ENCODE measurements around the gene MRPL23.

The MRPL23 gene

DNA sequence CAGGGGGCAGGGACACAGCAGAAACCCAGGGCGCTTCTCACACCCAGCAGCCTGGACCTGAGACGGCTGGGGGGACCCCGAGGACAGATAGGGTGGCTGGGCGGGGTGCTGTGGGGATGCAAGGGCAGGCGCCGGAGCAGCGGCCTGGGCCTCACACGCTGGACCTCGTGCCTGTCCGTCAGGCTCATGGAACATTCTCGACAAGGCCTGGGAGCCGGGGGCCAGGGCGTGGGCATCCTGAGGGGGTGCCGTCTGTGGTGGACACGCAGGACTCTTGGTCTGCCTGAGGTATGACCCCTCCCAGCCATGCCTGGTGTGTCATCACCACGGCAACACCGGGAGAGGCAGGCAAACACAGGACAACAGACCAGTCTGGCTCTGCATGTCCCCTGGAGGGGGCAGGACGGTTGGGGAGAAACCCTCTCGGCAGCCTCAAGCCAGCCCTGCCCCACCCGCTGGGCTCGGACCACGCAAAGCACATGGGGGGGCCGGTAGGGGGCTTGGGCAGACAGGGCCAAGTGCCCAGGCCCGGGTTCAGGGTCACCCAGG is 21.4 kb downstream of the MRPL23 start:
- H3K36me3 ChIP-seq (ENCODE audit: insufficient read depth, low read length): no peaks in the 10 kb centered on the region
- H3K4me1 ChIP-seq (ENCODE audit: control insufficient read depth, insufficient read depth, low read length): no peaks in the 10 kb centered on the region
- no peaks in the 10 kb centered on the region for H3K27me3 ChIP-seq (ENCODE audit: control insufficient read depth, insufficient read depth, low read length)
- H3K9ac ChIP-seq (ENCODE audit: low read depth, low read length): no peak overlapping the region
- no peak overlapping the region for H3K4me2 ChIP-seq (ENCODE audit: low read length)
- H3K4me3 ChIP-seq (ENCODE audit: low read length): no peak overlapping the region
- H3K9me3 ChIP-seq (replicated peaks; ENCODE audit: low read length): no peaks in the 10 kb centered on the region

DNA sequence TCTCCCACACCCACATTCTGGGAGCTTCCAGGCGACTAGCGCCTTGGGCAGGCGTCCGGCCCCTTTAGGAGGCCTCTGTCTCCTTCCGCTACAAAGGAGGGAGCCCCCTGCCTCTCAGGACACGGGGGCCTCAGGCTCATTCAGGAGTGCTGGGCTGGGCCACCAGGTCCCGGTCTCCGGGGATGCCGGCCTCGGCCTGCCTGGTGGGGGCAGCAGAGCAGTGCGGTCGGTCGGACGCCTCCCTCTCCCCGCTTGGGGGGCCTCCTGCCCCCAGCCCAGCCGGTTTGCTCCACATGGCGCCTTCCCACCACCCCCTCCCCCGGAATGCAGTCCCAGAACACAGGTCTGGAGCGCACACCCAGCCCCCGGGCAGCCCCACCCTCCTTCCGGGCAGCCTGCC is 21.9 kb downstream of the MRPL23 start:
- no peak overlapping the region for H3K9ac ChIP-seq (ENCODE audit: low read depth, low read length)
- H3K36me3 ChIP-seq (ENCODE audit: insufficient read depth, low read length): no peaks in the 10 kb centered on the region
- no peaks in the 10 kb centered on the region for H3K9me3 ChIP-seq (replicated peaks; ENCODE audit: low read length)
- H3K4me3 ChIP-seq (ENCODE audit: low read length): no peak overlapping the region
- H3K4me2 ChIP-seq (ENCODE audit: low read length): no peak overlapping the region
- H3K4me1 ChIP-seq (ENCODE audit: control insufficient read depth, insufficient read depth, low read length): no peaks in the 10 kb centered on the region
- H3K27me3 ChIP-seq (ENCODE audit: control insufficient read depth, insufficient read depth, low read length): no peaks in the 10 kb centered on the region

DNA sequence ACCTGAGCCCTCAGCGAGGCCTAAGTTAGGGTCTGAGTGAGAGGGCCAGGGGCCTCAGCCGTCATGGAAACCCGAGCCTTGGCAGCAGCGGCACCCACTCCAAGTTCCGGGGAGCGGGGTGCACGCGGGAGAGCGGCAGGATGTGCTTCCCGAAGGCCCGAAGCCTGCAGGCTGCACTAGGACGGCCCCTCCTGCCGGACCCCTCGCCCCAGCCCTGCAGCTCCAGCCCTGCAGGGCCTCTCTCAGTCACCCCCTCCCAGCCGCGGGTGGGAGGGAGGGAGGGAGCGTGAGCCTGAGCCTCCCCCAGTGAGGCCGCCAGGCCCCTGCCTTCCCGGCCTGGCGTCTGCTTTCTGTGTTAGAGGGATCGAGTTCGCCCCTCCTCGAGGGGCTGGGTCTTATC is 22.6 kb downstream of the MRPL23 start:
- H3K9me3 ChIP-seq (replicated peaks; ENCODE audit: low read length): no peaks in the 10 kb centered on the region
- no peaks in the 10 kb centered on the region for H3K27me3 ChIP-seq (ENCODE audit: control insufficient read depth, insufficient read depth, low read length)
- no peak overlapping the region for H3K9ac ChIP-seq (ENCODE audit: low read depth, low read length)
- H3K4me1 ChIP-seq (ENCODE audit: control insufficient read depth, insufficient read depth, low read length): no peaks in the 10 kb centered on the region
- H3K4me2 ChIP-seq (ENCODE audit: low read length): no peak overlapping the region
- H3K4me3 ChIP-seq (ENCODE audit: low read length): no peak overlapping the region
- no peaks in the 10 kb centered on the region for H3K36me3 ChIP-seq (ENCODE audit: insufficient read depth, low read length)

DNA sequence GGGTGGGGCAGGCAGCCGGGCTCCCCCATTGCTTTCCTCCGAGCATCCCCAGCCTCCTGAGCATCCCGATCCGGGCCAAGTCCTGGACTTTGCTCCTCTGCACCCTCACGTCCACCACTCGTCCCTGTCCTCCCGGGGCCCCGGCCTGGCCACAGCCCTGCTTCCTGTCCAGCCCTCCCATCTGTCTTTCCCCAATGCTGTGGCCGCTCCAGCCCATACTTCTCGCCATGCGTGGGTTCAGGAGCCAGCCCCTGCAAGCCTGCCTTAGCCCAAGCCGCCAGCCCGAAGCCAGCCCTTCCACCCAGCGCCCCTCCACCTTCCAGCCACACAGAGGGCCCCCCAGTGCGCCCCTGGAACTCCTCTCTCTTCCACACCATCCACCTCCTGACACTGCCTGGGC is 23.8 kb downstream of the MRPL23 start:
- Histone ChIP-seq H3K9ac (ENCODE audit: low read depth, low read length) (no peak overlapping the region), H3K9me3 (replicated peaks; ENCODE audit: low read length) (no peaks in the 10 kb centered on the region), H3K27me3 (ENCODE audit: control insufficient read depth, insufficient read depth, low read length) (no peaks in the 10 kb centered on the region), H3K4me1 (ENCODE audit: control insufficient read depth, insufficient read depth, low read length) (no peaks in the 10 kb centered on the region), H3K4me2 (ENCODE audit: low read length) (no peak overlapping the region), H3K36me3 (ENCODE audit: insufficient read depth, low read length) (no peaks in the 10 kb centered on the region), H3K4me3 (ENCODE audit: low read length) (no peak overlapping the region)

DNA sequence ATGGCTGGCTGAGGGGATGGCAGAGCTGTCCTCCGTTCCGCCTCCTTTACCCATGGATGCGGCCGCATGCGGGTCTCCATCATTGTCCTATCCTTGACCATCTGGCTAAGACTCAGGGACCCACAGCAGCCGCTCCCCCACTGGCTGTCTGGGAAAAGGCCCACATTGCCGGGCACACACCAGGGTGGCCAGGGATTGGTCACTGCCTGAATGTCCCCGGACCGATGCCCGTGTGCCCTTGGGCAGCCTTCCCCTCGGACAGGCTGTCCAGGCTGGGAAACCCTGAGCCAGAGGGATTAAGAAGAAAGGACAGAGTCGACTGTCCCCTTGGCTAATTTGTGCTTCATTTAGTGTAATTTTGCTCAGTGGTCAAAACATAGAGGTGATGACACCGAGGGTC is 28.1 kb downstream of the MRPL23 start:
- Histone ChIP-seq H3K4me3 (ENCODE audit: low read length) (no peak overlapping the region), H3K27me3 (ENCODE audit: control insufficient read depth, insufficient read depth, low read length) (no peaks in the 10 kb centered on the region), H3K36me3 (ENCODE audit: insufficient read depth, low read length) (no peaks in the 10 kb centered on the region), H3K4me1 (ENCODE audit: control insufficient read depth, insufficient read depth, low read length) (no peaks in the 10 kb centered on the region), H3K9me3 (replicated peaks; ENCODE audit: low read length) (no peaks in the 10 kb centered on the region), H3K9ac (ENCODE audit: low read depth, low read length) (no peak overlapping the region), H3K4me2 (ENCODE audit: low read length) (no peak overlapping the region)

DNA sequence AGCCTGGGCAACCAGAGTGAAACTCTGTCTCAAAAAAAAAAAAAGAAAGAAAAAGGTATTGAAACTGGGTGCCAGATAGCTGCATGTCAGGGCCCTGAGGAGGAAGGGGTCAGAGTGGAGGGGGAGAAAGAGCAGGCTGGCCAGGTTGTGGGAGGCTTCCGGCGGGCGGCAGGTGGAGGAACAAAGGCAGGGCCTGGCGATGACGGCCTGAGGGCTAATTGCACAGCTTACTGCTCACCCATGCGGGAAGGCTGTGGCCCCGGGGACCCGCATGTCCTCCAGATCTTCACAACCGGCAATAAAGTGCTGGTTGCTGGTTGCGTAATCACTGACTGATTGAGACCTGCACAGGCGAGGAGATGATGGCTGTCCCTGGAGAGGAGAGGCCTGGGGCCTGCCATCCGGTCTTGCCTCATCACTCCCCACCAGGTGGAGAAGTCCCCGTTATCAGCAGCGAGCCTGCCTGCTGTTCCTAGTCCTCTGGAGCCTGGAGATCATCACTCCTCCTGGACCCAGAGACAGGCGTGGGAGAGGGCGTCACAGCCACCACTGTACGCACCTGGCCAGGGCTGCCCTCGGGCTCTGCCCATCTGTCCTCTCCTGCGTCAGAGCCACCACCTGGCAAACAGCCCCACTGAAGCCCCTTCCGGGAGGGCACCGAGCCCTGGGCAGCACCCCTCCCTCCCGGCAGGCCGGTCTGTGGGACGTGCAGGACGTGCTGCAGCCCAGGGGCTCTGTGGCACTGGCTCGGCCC is 31.8 kb downstream of the MRPL23 start:
- Histone ChIP-seq H3K9ac (ENCODE audit: low read depth, low read length) (no peak overlapping the region), H3K9me3 (replicated peaks; ENCODE audit: low read length) (no peaks in the 10 kb centered on the region), H3K4me2 (ENCODE audit: low read length) (no peak overlapping the region), H3K27me3 (ENCODE audit: control insufficient read depth, insufficient read depth, low read length) (no peaks in the 10 kb centered on the region), H3K4me1 (ENCODE audit: control insufficient read depth, insufficient read depth, low read length) (no peaks in the 10 kb centered on the region), H3K4me3 (ENCODE audit: low read length) (no peak overlapping the region), H3K36me3 (ENCODE audit: insufficient read depth, low read length) (no peaks in the 10 kb centered on the region)

DNA sequence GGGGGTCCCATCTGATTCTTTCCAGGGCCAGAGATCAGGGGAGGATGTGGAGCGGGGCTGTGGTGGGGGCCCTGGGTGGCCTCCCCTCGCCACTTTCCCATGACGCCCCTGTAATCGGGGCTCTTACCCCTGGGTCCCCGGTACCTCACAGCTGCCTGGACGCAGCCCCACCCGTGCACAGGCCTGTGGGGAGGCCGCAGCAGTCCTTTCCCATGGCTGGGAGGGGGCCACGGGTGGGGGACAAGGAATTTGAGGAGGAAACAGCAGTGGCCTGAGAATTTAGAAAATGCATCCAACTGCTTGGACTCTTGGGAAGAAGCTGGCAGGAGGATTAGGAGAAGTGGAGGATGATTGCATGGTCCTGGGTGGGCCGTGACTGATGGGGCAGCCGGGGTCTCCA is 32.5 kb downstream of the MRPL23 start:
- no peaks in the 10 kb centered on the region for H3K9me3 ChIP-seq (replicated peaks; ENCODE audit: low read length)
- no peak overlapping the region for H3K4me2 ChIP-seq (ENCODE audit: low read length)
- H3K4me1 ChIP-seq (ENCODE audit: control insufficient read depth, insufficient read depth, low read length): no peaks in the 10 kb centered on the region

DNA sequence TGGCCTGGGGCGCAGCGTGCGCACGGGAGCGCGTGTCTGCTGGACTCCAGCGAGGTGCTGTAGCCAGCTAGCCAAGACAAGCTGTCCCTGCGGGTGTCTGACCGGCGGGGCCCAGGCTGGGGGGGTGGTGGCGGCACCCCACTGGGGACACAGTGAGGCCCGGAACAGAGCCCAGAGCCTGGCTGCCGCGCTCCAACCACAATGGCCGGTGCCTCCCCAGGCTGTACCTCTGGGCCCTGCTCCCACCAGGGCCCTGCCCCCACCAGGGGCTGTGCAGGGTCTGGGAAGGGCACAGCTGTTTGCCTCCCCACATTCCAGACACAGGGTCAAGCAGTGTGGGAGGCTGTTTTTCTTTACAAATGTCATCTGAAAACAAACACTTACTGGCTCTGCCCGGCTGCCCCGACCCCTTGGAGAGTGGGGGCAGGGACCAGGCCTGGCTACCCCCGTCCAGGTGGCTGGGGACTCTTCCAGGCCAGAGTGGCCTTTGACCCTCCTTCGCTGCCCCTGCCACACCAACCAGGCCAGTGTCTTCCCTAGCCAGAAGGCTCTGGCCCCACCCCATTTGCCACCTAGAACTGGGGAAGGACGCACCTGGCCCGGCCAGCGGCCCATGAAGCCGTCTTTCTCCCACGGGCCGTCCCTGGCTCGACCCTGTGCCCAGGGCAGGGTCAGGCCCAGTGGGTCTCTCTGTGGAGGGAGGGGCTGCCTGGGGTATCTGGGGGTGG is 35.9 kb downstream of the MRPL23 start:
- H3K4me1 ChIP-seq (ENCODE audit: control insufficient read depth, insufficient read depth, low read length): no peaks in the 10 kb centered on the region

More for the DNA sequence above, 32.5 kb downstream of the MRPL23 start:
- Histone ChIP-seq H3K9ac (ENCODE audit: low read depth, low read length) (no peak overlapping the region), H3K4me3 (ENCODE audit: low read length) (no peak overlapping the region), H3K27me3 (ENCODE audit: control insufficient read depth, insufficient read depth, low read length) (no peaks in the 10 kb centered on the region), H3K36me3 (ENCODE audit: insufficient read depth, low read length) (no peaks in the 10 kb centered on the region)

DNA sequence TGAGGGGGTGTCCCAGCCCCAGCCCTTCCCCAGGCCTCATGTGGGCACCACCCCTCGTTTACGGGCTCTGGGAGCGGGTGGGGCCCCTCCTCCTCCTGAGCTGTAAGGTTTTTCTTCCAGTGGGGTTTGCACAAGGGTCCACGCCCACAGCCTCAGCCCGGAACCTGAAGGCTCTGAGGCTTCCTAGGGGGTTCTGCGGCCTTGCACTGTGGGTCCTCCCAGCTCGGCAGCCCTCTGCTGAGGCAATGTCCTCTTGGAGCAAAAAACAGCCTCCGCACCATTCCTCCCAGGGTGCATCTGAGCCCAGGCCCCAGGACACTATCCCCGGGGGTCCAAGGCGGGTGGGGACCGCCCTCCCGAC is 36.4 kb downstream of the MRPL23 start:
- no peaks in the 10 kb centered on the region for H3K27me3 ChIP-seq (ENCODE audit: control insufficient read depth, insufficient read depth, low read length)
- no peaks in the 10 kb centered on the region for H3K9me3 ChIP-seq (replicated peaks; ENCODE audit: low read length)
- no peak overlapping the region for H3K4me3 ChIP-seq (ENCODE audit: low read length)
- H3K4me1 ChIP-seq (ENCODE audit: control insufficient read depth, insufficient read depth, low read length): no peaks in the 10 kb centered on the region
- H3K9ac ChIP-seq (ENCODE audit: low read depth, low read length): no peak overlapping the region
- no peaks in the 10 kb centered on the region for H3K36me3 ChIP-seq (ENCODE audit: insufficient read depth, low read length)
- H3K4me2 ChIP-seq (ENCODE audit: low read length): no peak overlapping the region

More for the DNA sequence above, 35.9 kb downstream of the MRPL23 start:
- Histone ChIP-seq H3K36me3 (ENCODE audit: insufficient read depth, low read length) (no peaks in the 10 kb centered on the region), H3K27me3 (ENCODE audit: control insufficient read depth, insufficient read depth, low read length) (no peaks in the 10 kb centered on the region), H3K4me3 (ENCODE audit: low read length) (no peak overlapping the region), H3K4me2 (ENCODE audit: low read length) (no peak overlapping the region), H3K9ac (ENCODE audit: low read depth, low read length) (no peak overlapping the region), H3K9me3 (replicated peaks; ENCODE audit: low read length) (no peaks in the 10 kb centered on the region)

DNA sequence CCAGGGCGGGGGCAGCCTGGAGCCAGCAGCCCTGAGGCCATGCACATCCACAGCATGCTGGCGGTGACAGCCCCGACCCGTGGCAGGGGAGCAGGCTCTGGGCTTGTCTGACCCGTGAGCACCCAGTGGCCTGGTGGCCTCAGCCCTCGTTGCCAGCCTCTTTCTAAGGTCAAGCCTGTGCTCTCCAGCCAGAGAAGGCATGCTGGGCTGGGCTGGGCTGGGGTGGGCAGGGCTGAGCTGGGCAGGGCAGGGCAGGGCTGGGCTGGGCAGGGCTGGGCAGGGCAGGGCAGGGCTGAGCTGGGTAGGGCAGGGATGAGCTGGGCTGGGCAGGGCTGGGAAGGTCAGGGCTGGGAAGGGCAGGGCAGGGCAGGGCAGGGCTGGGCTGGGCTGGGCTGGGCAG is 39.9 kb downstream of the MRPL23 start:
- Histone ChIP-seq H3K4me2 (ENCODE audit: low read length) (no peak overlapping the region), H3K4me3 (ENCODE audit: low read length) (no peak overlapping the region), H3K4me1 (ENCODE audit: control insufficient read depth, insufficient read depth, low read length) (no peaks in the 10 kb centered on the region), H3K9ac (ENCODE audit: low read depth, low read length) (no peak overlapping the region), H3K27me3 (ENCODE audit: control insufficient read depth, insufficient read depth, low read length) (no peaks in the 10 kb centered on the region), H3K36me3 (ENCODE audit: insufficient read depth, low read length) (no peaks in the 10 kb centered on the region), H3K9me3 (replicated peaks; ENCODE audit: low read length) (no peaks in the 10 kb centered on the region)

DNA sequence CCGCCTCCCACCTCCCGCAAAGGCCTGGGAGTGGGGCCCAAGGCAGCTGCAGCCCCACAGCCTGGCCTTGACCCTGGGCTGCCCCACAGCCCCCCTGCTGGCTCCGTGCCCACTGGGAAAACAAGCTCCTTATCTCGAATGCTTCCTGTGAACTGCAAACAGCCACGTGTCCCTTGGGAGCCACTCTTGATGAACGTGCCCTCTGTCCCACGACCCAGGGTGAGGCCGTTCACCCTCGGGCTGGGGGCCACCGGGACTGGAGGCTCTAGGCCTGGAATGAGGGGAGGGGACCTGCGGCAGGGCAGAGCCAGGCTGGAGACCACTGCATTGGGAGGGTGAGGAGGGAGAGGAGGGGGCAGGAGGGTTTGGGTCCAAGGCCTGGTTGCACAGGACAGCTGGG is 41.0 kb downstream of the MRPL23 start:
- Histone ChIP-seq H3K9ac (ENCODE audit: low read depth, low read length) (no peak overlapping the region), H3K27me3 (ENCODE audit: control insufficient read depth, insufficient read depth, low read length) (no peaks in the 10 kb centered on the region), H3K4me2 (ENCODE audit: low read length) (no peak overlapping the region), H3K4me3 (ENCODE audit: low read length) (no peak overlapping the region), H3K9me3 (replicated peaks; ENCODE audit: low read length) (no peaks in the 10 kb centered on the region), H3K36me3 (ENCODE audit: insufficient read depth, low read length) (no peaks in the 10 kb centered on the region), H3K4me1 (ENCODE audit: control insufficient read depth, insufficient read depth, low read length) (no peaks in the 10 kb centered on the region)

Measured in skeletal muscle satellite cell (primary cell).